K562 (cell line): ENCODE measurements around the gene CSTPP1. TPM values are rescaled to one million over a fixed set of nuclear protein-coding genes. Genes with fewer than 3 reads are reported as not detected.
A peak's percentile ranks its signal among the peaks of the same experiment; 100 is the strongest.
"Not testable (repeated sequence)": the region's sequence is repeated elsewhere in the genome, so short reads cannot be mapped to it uniquely, and the experiment has no call there.

ENCODE experiments used
- ATAC-seq: fragments of 200-7000 bp; cut with Tn5 transposase; 3 replicates; pipeline ENCODE4 v1.9.1; 2020; ENCODE audit warnings: moderate library complexity
- BruUV-seq: library from RNA; stranded (reverse); fragments of 400-500 nt; replicated peaks from 2 replicates; lab custom pipeline; 2021; lab: Mats Ljungman, UMichigan
- CTCF ChIA-PET: fragments of 300-600 bp; formaldehyde crosslinking; extraction: SDS; loops from one replicate; lab custom pipeline; 2021; ENCODE audit warnings: low intra/inter-chr PET ratio; lab: Yijun Ruan, JAX
- POLR2A ChIA-PET: fragments of 300-600, 350-650 bp; sonication (Branson Sonifier 250); formaldehyde crosslinking; extraction: SDS; loops from one replicate; lab custom pipeline; 2021; ENCODE audit warnings: antibody characterized with exemption, inconsistent platforms; lab: Yijun Ruan, JAX
- DNase-seq, 4 experiments: peaks; one replicate each; pipeline versions ENCODE4 v3.0.0 to v3.0.0-alpha.2; 2011 to 2018; ENCODE audit warnings: low spot score in 3 of 4, mixed read lengths in 3 of 4; ENCODE audit errors: extremely low read depth in 1 of 4
- FAIRE-seq: peaks from 2 replicates; lab custom pipeline; 2011; peaks lifted over from hg19 to GRCh38; lab: Jason Lieb, UNC
- H2AFZ ChIP-seq: 2 replicates; pipeline ENCODE4 v1.6.0; 2011; ENCODE audit warnings: low read depth, low read length, control low read depth, inconsistent platforms
- H3K27ac ChIP-seq: fragments of 200-600 bp; 3 replicates; pipeline ENCODE4 v1.8.0; 2011; ENCODE audit warnings: low read depth, mild to moderate bottlenecking, control low read depth, inconsistent platforms, low read length, moderate library complexity, mixed read lengths; ENCODE audit errors: extremely low read depth
- H3K27me3 ChIP-seq, 2 experiments: fragments of 300-600 bp in 1 of 2; 2 replicates in 1 of 2; 3 replicates in 1 of 2; pipeline versions ENCODE4 v1.6.0 to v1.8.0; 2011; ENCODE audit warnings: inconsistent platforms in 2 of 2, low read length in 2 of 2, mild to moderate bottlenecking in 1 of 2, mixed read lengths in 1 of 2, moderate library complexity in 1 of 2; ENCODE audit not compliant: control insufficient read depth in 2 of 2, insufficient read depth in 2 of 2
- H3K36me3 ChIP-seq: fragments of 300-600 bp; 3 replicates; pipeline ENCODE4 v1.8.0; 2011; ENCODE audit warnings: mild to moderate bottlenecking, low read length, inconsistent platforms; ENCODE audit not compliant: control insufficient read depth, insufficient read depth
- H3K4me1 ChIP-seq, 2 experiments: fragments of 200-600 bp in 1 of 2; replicated peaks in 1 of 2; 2 replicates in 1 of 2; 3 replicates in 1 of 2; pipeline versions ENCODE4 v1.5.1 to v1.8.0; 2011; ENCODE audit warnings: inconsistent platforms in 2 of 2, low read length in 2 of 2, mild to moderate bottlenecking in 1 of 2, mixed read lengths in 1 of 2, moderate library complexity in 1 of 2; ENCODE audit not compliant: control insufficient read depth in 2 of 2, insufficient read depth in 2 of 2
- H3K4me2 ChIP-seq: 2 replicates; pipeline ENCODE4 v1.6.1; 2011; ENCODE audit warnings: low read length, control low read depth, inconsistent platforms, mixed read lengths; ENCODE audit not compliant: insufficient read depth
- H3K4me3 ChIP-seq: fragments of 200-600 bp; sonication (generic), shearing (Covaris generic); 2 replicates; pipeline ENCODE4 v1.5.1; 2016; ENCODE audit warnings: control low read depth, inconsistent platforms
- H3K79me2 ChIP-seq: fragments of 200-600 bp; 3 replicates; pipeline ENCODE4 v1.8.0; 2011; ENCODE audit warnings: low read length, inconsistent platforms; ENCODE audit not compliant: control insufficient read depth, insufficient read depth
- H3K9ac ChIP-seq, 2 experiments: 2 replicates each; pipeline versions ENCODE4 v1.6.0 to v1.6.1; 2011; ENCODE audit warnings: low read depth in 2 of 2, low read length in 2 of 2, control low read depth in 1 of 2, inconsistent platforms in 1 of 2, mild to moderate bottlenecking in 1 of 2, mixed read lengths in 1 of 2; ENCODE audit not compliant: insufficient read depth in 1 of 2
- H3K9me1 ChIP-seq: one replicate; pipeline ENCODE4 v1.6.0; 2011; ENCODE audit warnings: inconsistent platforms, mild to moderate bottlenecking, low read length, moderate library complexity; ENCODE audit not compliant: control insufficient read depth, insufficient read depth
- H3K9me3 ChIP-seq: replicated peaks from 2 replicates; pipeline ENCODE4 v1.5.1; 2011; ENCODE audit warnings: low read depth, low read length, inconsistent platforms; ENCODE audit not compliant: control insufficient read depth, insufficient read depth
- H4K20me1 ChIP-seq: replicated peaks from 2 replicates; pipeline ENCODE4 v1.6.1; 2011; ENCODE audit warnings: low read length, inconsistent platforms, mixed read lengths; ENCODE audit not compliant: control insufficient read depth, insufficient read depth
- BCOR ChIP-seq: fragments of 450-650 bp; IDR thresholded peaks from 2 replicates; pipeline ENCODE4 v1.6.1; 2016
- FOXA1 ChIP-seq: fragments of 450-650 bp; IDR thresholded peaks from 2 replicates; pipeline ENCODE4 v1.6.1; 2016; ENCODE audit warnings: mild to moderate bottlenecking, borderline replicate concordance
- KDM1A ChIP-seq, 2 experiments: fragments of 450-650 bp; IDR thresholded peaks; 2 replicates each; pipeline ENCODE4 v1.6.1; 2016; ENCODE audit warnings: mild to moderate bottlenecking in 2 of 2
- ZNF146 ChIP-seq: IDR thresholded peaks from one replicate; pipeline ENCODE4 v1.6.1; 2018; ENCODE audit warnings: missing compliant biosample characterization; ENCODE audit not compliant: unreplicated experiment
- WGBS: fragments of 100-300 bp; shearing (Covaris generic); methylation state at CpG from one replicate; pipeline ENCODE4 v1.1.6; 2016; ENCODE audit warnings: low coverage, mixed read lengths; ENCODE audit not compliant: insufficient coverage; ENCODE audit errors: missing lambda C conversion rate; 5-methylcytosine and 5-hydroxymethylcytosine counted together
- in situ Hi-C: fragments of 300-500 bp; cut with MboI; formaldehyde crosslinking; loops from 4 replicates; pipeline ENCODE4 v1.15.0; 2018; ENCODE audit warnings: inconsistent platforms, mixed read lengths
- intact Hi-C: fragments of 100-400 bp; cut with micrococcal nuclease; formaldehyde crosslinking; loops from 2 replicates; pipeline ENCODE4 v1.14.2; 2022
- polyA plus RNA-seq, 8 experiments: library from polyadenylated mRNA; depleted of rRNA in 4 of 8; stranded (reverse) in 5 of 8; unstranded in 3 of 8; fragments of >200 nt; fragmentation: Nextera tagmentation in 2 of 8; fragmentation: Illumina TruSeq in 1 of 8; extraction: Ambion mirVana in 2 of 8; extraction: Trizol in 1 of 8; gene quantifications; 2 replicates each; pipeline versions ENCODE4 v1.2.1 to v1.2.3, GENCODE V29; 2011 to 2014; ENCODE audit warnings: inconsistent platforms in 1 of 8, missing spikeins in 1 of 8
- total RNA-seq, 7 experiments: library from RNA; depleted of rRNA in 6 of 7; stranded (reverse); fragments of >200 nt in 6 of 7; fragmentation: Illumina TruSeq in 2 of 7; extraction: Trizol in 2 of 7; gene quantifications; 2 replicates each; pipeline versions ENCODE4 v1.2.1 to v1.2.3, GENCODE V29; 2011 to 2021; ENCODE audit warnings: low replicate concordance in 1 of 7

Gene CSTPP1
- total and polyA plus RNA-seq, 9 of the 15 experiments (the other 6 are each of a cell fraction or from before 2014, with no cell fraction given): 6.5 to 17.8 (median 9.2) TPM

DNA sequence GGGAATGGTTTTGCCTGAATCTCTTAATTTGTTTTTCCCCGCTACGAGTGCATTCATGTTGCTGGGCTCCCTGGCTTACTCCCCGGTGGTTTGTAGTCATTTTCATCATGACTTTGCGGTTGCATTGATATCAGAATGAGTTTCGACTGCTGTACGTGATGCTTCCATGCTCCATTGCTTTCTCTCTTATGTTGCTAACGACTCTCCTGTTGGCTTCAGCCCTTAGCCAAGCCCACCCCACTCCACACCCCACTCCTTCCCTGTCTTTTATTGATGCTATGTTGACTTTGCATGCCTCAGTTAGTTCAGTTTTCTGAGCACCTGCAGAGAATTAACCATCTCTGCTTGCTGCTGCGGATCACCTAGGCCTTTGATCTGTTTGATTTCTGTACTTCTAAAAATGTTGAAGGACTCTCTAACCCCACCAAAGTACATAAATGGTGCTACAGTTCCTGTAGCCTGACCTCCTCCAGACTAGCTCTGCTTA is 174.8 kb downstream of the CSTPP1 start:
- Histone ChIP-seq H3K4me3 (no peak overlapping the region), H2AFZ (no peak overlapping the region), H3K4me1 (no peaks in the 10 kb centered on the region), H4K20me1 (no peaks in the 10 kb centered on the region), H3K4me2 (no peak overlapping the region), H3K27ac (no peak overlapping the region)
- intact Hi-C loops: no loop called here
- BruUV-seq: no TSS peak
- DNase-seq: no peak
- no peak for FAIRE-seq
- in situ Hi-C loops: no loop called here
- no peak for TF ChIP-seq FOXA1
- TF ChIP-seq ZNF146 (CRISPR knock-in tag): no peak
- TF ChIP-seq, all 486 proteins: peak for 0
- no peak overlapping the region for H3K9ac ChIP-seq
- POLR2A ChIA-PET: interaction anchor here (0.9 kb wide), 1 partner anchor 51 kb away, joined by 4 read pairs; no protein-coding TSS in a partner anchor
- no peak for ATAC-seq
- CTCF ChIA-PET: no interaction called here
- H3K79me2 ChIP-seq: no peaks in the 10 kb centered on the region
- peaks cover 0 to 4% of the 10 kb centered on the region in 2 experiments; a peak in 2 of 5 replicates for H3K27me3 ChIP-seq
- no peaks in the 10 kb centered on the region for H3K9me3 ChIP-seq
- 31% methylated on average over 8 of the region's 8 CpGs for WGBS
- H3K9me1 ChIP-seq: no peaks in the 10 kb centered on the region
- H3K36me3 ChIP-seq: no peaks in the 10 kb centered on the region

DNA sequence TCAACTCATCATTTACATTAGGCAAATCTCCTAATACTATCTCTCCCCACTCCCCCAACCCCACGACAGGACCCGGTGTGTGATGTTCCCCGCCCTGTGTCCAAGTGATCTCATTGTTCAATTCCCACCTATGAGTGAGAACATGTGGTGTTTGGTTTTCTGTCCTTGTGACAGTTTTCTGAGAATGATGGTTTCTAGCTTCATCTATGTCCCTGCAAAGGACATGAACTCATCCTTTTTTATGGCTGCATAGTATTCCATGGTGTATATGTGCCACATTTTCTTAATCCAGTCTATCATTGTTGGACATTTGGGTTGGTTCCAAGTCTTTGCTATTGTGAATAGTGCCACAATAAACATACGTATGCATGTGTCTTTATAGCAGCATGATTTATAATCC is 176.4 kb downstream of the CSTPP1 start:
- H3K36me3 ChIP-seq, H3K9me3 ChIP-seq, POLR2A ChIA-PET, H3K27ac ChIP-seq, H2AFZ ChIP-seq, H3K79me2 ChIP-seq, DNase-seq, CTCF ChIA-PET, FAIRE-seq, intact Hi-C loops, H4K20me1 ChIP-seq, H3K4me3 ChIP-seq, ATAC-seq, BruUV-seq, H3K4me1 ChIP-seq, H3K27me3 ChIP-seq, H3K9ac ChIP-seq, in situ Hi-C loops, H3K4me2 ChIP-seq, H3K9me1 ChIP-seq: not testable (repeated sequence)
- peak; percentile 63 for TF ChIP-seq ZNF146 (CRISPR knock-in tag)
- 0 out of 4 replicates have a peak, but pooled peaks of 1 of the 2 experiments have one; percentile 18 for TF ChIP-seq KDM1A (IDR thresholded peaks at IDR 0.05)
- TF ChIP-seq BCOR: peak; percentile 65; the same call in 1 of the 2 replicates
- 88% methylated on average over 3 of the region's 4 CpGs for WGBS
